Endometrium (tissue), 2 donors: ENCODE data around the gene CLDN10.
"Not testable (repeated sequence)": the region's sequence is repeated elsewhere in the genome, so short reads cannot be mapped to it uniquely, and the experiment has no call there.

Experiments used
- FAIRE-seq: peaks from 2 replicates; lab custom pipeline; 2012; peaks lifted over from hg19 to GRCh38; lab: Jason Lieb, UNC
- donor health status: control.
- donor health status: control.

Gene CLDN10, protein sequence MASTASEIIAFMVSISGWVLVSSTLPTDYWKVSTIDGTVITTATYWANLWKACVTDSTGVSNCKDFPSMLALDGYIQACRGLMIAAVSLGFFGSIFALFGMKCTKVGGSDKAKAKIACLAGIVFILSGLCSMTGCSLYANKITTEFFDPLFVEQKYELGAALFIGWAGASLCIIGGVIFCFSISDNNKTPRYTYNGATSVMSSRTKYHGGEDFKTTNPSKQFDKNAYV

DNA sequence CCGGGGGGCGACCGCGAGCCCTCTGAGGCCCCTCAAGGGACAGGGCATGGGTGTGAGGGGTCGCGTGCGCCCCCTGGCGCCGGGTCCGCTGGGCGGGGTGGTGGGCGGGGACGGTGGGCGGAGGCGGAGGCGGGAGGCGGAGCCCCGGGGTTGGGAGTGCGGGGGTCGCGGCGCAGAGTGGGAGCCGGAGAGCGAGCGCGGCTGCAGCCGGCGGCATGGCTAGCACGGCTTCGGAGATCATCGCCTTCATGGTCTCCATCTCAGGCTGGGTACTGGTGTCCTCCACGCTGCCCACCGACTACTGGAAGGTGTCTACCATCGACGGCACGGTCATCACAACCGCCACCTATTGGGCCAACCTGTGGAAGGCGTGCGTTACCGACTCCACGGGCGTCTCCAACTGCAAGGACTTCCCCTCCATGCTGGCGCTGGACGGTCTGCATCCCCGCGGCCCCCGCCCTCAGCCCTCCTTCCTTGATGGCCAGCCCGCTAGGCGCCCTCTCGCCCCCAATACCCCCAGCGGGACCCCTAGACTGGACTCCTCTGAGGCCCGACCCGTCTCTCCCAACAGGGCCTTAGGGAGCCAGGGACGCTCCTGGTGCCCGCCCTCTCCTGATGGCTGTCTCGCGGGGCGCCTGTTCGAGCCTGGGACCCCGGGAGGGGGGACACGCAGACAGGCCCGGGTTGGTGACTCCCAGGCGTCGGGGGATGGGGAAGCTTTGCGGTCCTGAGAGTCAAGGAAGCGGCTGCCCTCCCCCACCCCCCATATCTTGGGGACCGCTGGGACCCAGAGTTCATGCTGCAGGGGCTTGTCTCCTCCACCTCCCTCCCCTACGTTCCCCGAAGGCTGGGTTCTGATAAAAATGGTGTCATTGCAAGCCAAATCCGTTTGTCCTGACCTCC lies at the start of gene CLDN10:
Gene CLDN10 (plus strand): TSS at position 182 of the 903 bp plus-strand sequence. CDS start 34 bp downstream, at position 216.
- FAIRE-seq: no peak

DNA sequence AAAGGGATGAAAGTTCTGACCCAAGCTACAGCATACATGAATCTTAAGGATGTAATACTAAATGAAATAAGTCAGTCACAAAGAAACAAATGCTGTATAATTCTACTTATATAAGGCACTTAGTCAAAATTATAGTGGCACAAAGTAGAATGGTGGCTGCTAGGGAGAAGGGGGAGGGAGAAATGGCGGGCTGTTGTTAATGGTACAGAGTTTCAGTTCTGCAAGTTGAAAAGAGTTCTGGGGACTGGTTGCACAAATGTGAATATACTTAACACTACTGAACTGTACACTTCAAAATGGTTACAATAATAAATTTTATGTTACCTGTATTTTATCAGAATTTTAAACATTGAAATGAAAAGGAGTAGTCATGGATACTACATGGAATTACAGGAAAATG lies 48.9 kb upstream of the CLDN10 start:
- FAIRE-seq: no peak

DNA sequence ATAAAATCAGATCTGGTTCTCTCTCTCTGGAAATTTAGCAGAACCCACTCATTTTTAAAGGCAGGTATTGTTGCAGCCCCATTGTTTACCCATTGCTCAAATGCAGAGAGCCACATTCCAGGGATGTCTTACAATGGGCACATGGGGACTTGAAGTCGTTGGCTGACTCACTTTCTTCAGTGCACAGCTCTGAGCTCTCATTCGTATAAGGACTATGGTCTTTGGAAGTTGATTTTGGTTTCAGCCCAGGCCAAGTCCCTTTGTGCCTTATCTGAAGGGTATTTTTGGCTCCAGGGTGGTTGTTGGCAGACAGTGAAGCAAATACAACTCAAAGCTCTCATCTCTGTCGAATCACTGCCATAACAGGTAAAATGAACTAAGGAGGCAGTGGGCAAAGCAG lies 47.3 kb upstream of the CLDN10 start:
- no peak for FAIRE-seq

DNA sequence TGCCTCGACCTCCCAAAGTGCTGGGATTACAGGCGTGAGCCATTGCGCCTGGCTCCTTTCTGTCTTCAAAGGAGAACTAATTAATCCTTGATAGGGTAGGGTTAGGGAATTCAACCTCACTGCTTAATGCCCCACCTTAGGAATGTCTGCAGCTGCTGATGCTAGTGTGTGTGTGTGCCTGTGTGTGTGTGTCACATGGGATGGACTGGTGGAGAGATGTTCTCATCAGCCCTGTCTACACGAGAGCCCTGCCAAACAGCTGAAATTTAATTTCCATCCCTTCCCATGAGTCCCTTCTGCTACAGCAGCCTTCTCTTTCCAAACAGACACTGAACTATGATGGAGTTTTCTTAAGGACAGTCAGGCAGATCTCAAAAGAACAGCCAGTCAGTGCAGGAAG lies 46.5 kb upstream of the CLDN10 start:
- no peak for FAIRE-seq

DNA sequence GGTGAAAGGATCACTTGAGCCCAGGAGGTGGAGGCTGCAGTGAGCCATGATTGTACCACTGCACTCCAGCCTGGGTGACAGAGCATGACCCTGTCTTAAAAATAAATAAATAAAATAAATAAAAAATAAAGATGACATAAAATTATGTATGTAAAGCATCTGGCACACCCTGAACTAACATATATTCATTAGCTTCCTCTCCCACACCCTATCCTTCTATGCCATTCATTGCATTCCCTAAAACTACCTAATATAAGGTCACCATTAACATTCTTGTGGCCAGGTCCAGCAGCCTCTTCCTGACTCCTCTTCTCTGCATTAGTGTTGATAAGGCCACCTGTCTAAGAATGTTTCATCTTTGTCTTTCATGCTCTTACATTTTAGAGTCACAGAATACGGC lies 44.5 kb upstream of the CLDN10 start:
- FAIRE-seq: no peak

DNA sequence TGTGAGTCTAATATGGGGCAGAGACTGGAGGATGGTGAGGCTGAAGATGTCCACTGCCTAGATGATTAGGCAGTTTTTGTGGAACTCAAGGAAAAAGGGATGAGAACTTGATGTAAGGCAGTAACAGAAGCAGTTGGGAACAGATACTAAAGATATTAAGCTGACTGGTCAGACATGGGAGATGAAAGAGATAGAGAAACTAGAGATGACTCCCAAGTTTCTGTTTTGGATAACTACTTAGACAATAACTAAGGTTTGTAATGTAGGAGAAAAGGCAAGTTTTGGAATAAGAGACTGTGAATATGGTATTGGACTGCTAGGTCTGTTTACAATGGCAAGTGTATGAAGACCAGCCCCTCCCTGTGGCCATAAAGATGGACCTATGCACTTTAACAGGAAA lies 43.5 kb upstream of the CLDN10 start:
- FAIRE-seq: no peak

DNA sequence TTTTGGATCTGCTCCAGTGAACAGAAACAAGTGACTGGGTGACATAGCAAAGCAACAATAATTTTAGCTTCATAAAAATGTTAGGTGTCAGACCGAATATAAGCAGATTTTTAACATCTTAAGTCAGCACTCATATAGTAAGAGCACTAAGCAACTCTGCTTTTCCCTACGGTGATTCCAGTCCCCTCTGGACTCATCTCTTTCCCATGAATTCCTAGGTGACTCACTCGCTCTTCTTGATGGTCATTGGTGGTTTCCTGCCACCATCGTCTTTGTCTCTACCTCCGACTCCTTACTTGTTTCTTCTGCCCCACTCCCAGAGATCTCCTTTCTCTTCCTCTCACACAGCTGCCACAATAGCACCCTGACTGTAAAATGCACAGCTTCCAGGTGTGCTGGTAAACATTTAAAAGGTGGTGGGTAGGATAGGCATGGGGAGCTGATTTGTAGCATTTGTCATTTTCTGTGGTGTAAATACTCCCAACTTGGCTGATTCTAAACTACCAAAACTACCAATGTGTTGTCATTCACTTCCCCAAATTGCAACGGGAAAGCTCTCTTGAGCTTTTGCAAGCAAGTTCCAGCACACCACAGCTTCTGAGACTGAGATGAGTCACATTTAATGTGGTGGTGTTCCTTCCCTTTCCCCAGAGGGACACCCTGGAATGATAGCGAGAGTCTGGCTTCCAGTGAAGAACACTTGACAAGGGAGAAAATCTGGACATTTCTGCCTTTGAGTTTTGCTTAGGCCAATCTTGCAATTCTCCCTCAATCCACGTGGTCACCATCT lies 42.8 kb upstream of the CLDN10 start:
- no peak for FAIRE-seq

DNA sequence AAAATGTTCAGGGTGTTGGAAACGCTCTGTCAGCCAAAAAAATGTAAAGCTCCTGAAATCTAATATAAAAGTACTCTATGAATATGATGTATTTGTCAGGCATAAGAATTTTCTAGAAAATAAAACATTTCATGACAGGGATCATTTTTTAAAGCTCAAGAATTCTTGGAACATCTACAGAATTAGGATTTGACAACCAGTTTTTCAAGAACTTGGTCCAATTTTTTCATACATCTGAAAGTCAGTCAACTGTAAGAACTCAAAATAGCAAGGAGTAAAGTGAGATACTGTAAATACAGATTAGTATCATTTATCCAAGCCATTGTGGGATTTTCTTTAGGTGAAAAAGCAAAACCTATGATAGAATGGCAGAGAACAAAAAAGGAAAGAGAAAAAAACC lies 41.6 kb upstream of the CLDN10 start:
- FAIRE-seq: no peak

DNA sequence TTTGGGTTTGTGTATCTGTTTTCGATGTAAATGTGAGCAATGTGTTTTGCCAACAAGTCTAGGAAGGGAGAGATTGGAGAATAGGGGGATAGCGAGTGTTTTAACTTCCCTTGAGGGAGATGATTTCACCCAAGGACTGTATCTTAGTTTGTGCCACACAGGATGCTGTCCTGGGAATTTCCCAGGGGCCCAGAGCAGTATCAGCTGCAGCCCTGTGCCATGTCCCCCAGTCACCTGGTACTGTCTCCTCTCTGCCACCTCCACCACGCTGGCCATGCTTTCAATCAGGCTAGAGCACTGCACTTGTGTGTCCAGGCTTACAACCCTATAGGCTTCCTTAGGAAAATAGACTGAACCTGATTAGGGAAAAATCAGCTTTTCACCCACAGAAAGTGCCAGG lies 40.1 kb upstream of the CLDN10 start:
- FAIRE-seq: no peak

DNA sequence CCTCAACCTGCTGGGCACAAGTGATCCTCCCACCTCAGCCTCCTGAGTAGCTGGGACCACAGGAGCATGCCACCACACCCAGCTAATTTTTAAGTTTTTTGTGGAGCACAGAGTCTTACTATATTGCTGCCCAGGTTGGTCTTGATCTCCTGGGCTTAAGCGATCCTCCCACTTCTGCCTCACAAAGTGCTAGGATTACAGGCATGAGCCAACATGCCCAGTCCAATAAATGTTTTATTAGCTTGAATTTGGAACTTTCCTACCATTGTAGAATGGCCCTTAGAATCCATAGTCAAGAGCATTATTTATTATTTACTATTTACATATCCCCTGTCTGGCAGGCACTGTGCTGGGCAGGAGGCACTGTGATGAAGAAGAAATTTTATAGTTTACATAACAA lies 39.6 kb upstream of the CLDN10 start:
- no peak for FAIRE-seq

DNA sequence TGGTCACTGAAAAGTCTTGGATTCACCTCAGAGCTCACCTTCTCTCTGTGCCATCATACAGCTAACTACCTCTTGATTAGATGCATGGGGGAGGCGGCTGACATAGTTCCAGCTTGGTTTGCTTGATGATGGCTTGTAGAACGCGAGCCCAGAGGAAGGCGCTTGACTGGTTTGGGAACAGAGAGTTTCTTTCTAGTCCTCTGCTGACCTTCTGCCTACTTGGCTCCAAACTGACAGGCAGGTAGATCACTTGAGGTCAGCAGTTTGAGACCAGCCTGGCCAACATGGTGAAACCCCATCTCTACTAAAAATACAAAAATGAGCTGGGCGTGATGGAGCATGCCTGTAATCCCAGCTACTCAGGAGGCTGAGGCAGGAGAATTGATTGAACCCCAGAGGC lies 36.9 kb upstream of the CLDN10 start:
- not testable (repeated sequence) for FAIRE-seq

DNA sequence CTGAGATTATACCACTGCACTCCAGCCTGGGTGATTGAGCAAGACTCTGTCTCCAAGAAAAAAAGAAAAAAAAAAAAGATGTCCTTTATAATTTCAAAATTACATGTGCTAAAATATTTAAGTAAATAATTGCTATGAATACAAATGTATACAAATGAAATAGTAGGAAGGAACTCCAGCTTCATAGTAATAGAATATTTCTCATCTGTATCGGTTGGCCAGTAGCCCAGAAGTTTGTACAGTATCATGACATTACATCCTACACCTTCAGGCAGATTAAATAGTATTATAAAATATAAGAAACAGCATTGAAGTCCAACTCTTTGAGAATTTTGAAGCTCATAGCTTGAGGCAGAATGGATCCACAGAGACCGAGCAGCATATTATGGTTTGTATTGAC lies 36.5 kb upstream of the CLDN10 start:
- no peak for FAIRE-seq

DNA sequence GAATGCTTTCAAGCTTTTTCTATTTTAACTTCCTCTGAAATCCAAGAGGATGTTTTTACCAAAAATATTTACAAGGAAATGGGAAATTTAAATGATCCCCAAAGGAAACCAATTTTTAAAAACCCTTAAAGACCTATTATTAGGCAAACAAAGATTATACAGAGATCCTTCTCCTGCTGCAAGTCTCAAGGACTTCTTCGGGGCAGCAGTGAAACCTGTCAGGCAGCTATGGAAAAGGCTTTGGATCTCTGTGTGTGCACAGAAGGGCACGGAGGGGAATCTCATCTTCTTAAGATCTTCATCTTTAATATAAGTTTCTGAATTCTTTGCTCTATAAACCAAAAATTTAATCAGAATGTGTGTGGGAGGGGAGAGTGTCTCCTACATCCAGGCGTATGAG lies 36.0 kb upstream of the CLDN10 start:
- no peak for FAIRE-seq

DNA sequence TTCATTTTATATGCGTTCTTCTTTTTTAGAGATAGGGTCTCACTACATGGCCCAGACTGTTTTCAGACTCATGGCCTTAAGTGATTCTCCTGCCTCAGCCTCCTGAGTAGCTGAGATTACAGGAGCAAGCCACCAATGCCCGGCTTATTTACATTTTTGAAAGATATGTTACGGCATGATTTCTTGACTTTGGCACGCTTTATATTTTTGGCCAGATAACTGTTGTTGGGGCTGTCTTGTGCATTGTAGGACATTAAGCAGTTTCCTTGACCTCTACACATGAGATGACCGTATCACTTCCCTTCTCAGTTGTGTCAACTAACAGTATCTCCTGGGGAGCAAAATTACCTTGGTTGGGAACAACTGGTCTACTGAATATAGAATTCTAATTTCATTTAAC lies 28.9 kb upstream of the CLDN10 start:
- FAIRE-seq: no peak

DNA sequence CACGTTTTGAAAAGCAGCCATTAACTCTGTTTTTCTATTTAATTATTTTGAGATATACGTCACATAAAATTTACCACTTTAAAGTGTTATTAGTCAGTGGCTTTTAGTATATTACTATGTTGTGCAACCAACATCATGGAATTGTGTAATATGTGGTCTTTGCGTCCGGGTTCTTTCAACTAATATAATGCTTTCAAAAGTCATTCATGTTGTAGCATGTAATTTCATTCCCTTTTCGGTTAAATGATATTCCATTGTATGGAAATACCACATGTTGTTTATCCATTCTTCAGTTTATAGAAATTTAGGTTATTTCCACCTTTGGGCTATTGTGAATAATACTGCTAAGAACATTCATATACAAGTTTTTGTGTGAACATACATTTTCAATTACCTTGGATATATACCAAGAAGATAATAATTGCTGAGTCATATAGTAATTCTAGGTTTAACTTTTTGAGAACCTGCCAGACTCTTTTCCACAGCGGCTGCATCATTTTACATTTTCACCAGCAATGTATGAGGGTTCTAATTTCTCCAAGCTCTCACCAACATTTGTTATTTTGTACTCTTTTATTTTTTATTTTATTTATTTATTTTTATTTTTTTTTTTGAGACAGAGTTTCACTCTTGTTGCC lies 28.1 kb upstream of the CLDN10 start:
- peak; percentile 23 for FAIRE-seq

DNA sequence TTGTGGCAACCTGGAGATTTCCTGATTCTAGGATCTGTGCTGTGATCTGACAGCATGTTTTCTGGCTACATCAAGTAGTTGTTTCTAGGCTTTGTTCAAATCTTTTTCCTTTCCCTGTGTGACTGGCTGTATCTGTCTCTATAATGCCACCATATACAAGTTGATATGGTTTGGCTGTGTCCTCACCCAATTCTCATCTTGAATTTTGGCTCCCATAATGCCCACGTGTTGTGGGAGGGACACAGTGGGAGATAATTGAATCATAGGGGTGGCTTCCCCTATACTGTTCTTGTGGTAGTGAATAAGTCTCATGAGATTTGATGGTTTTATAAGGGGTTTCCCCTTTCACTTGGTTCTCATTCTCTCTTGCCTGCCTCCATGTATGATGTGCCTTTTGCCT lies 24.6 kb upstream of the CLDN10 start:
- no peak for FAIRE-seq

DNA sequence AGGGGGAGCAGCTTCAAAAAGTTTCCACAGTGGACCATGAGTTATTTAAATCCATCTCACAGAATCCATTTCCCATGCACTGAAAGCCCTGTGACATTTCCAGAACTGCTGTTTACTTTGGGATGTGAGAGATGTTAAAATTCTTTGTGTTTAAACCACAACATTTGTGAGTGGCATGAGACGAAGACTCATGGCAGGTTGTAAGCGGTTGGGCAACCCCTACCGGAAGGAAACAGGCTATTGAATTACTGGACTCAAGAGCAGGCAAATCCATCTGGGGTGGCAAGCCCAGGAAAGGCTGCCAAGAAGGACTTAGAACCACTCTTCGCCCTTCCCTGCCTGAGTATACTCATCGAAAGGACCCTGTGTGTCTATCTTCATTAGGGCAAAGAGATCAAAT lies 22.3 kb upstream of the CLDN10 start:
- FAIRE-seq: no peak

DNA sequence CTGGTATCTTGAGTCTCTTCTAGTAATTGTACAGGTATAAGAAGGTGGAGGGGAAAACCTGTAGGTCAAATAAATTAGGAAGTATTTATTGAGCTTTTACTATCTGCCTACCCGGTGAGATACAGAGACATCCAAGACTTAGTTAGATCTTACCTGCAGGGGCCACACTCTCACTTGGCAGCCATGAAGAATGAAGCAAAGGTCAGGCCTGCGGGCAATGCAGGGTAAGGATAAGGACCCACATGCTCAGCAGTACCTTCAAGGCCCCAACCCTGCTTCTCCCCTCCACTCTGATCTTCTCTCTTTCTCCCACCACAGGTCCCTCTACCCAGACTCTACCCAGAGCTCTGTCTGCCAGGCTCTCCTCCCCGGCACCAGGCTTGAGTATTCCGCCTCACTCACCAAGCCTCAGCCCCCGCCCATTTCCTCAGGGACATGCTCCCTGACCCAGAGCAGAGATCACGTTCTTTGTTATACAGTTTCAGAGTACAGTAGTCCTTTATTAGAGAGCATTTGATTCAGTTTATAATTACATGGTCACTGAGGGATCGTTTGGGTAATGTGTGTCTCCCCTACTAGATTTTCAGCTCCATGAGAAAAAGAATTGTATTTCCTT lies 18.9 kb upstream of the CLDN10 start:
- FAIRE-seq: no peak

DNA sequence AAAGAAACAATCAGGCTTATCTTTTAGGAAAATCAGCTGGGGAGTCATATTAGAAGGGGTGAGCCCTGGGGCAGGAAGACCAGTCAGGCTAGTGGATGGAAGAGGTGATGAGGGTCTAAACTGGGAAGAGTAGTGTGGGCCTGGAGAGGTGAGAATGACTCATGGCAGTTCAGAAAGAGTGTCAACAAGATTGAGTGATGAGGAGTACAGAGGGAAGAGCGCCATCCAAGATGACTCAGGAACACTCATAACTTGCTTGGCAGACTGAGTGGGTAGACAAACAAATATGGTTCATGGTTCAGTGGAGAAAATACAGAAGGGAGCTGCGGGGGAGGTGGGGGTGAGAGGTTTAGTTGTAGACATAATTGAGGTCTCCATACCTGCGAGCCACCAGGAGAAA lies 17.3 kb upstream of the CLDN10 start:
- no peak for FAIRE-seq

DNA sequence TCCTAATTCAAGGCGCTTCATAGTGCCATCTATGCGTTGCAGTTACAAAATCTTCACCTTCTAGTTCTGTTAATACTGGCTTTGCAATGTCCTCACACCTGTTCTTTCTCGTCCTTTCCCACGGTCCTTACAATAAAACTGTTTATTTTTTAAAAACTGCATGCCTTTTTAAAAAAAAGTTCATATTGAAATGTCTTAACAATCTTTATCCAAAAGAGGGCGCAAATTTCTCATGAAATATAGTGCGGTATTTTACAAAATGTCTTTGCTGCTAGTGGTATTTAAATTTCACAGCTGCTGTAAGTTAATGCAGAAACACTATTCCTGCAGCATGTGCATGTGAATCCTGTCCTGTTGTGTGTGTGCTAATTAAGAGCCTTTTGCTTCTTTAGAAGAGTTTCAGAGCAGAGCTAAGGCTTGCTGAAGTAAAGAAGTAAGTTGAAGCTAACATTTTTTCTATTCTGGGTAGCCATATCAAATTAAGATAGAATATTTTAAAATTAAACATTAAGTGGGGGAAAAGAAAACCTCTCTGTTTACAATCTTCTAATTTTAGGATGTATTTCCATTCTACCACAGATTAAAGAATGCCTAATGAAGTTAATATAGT lies 15.8 kb upstream of the CLDN10 start:
- peak; percentile 54 for FAIRE-seq

DNA sequence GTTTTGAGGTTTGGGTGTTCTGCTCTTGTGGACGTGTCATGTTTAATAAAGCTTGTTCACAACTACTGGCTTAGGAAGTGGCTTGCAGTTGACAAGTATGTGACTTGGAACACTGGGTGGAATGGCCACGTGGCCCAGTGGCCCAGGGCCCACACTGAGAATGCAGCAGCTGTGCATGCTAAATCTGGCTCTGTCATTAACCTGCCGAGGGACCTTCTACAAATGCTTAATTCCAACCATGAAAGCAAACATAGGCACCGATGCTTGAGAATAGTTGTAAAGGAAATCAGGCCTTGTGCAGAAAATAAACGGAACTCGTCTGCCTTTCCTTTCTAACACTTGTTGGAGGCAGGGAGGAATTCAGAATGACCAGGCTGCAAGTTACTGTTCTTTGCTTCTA lies 11.6 kb upstream of the CLDN10 start:
- no peak for FAIRE-seq

DNA sequence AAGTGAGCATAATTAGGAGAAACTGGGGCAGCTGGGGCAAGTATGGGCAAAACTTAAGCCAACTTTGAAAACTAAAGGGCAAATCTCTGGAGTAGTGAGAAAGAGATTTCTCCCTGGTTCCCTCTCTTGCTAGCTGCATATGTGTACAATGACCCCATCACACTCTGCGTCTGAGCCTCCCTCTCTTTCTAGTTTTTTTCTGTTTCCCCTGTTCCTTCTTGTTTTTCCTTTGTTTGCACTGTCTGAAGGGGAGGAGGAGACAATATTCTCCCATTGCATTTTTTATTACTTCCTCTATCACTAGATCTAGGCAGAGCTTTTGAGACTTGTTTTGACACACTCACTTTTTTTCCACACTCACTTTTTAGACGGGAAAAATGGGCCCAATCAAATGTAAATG lies 11.2 kb upstream of the CLDN10 start:
- FAIRE-seq: no peak
